A673 (cell line): ENCODE measurements around the gene FARP1. TPM values are rescaled to one million over a fixed set of nuclear protein-coding genes. Genes with fewer than 3 reads are reported as not detected.

Experiments used
- BruUV-seq: library from RNA; stranded (reverse); fragments of 400-500 nt; replicated peaks from 2 replicates; lab custom pipeline; 2021; lab: Mats Ljungman, UMichigan
- CTCF ChIA-PET: fragments of 300-600 bp; sonication (Branson Sonifier 250); formaldehyde crosslinking; loops from one replicate; lab custom pipeline; 2022; ENCODE audit warnings: antibody characterized with exemption; lab: Charles Lee
- POLR2A ChIA-PET: fragments of 300-600 bp; sonication (Branson Sonifier 250); formaldehyde crosslinking; loops from one replicate; lab custom pipeline; 2022; ENCODE audit warnings: antibody characterized with exemption; ENCODE audit not compliant: low non-redundant PET; lab: Charles Lee
- DNase-seq: peaks from one replicate; pipeline ENCODE4 v3.0.0-alpha.2; 2015; ENCODE audit warnings: low spot score
- H3K27ac ChIP-seq: fragments of 200-600 bp; sonication (generic); 2 replicates; pipeline ENCODE4 v1.5.1; 2016; ENCODE audit warnings: mixed run types, low read depth, mild to moderate bottlenecking, mixed read lengths, antibody characterized with exemption, low read length; ENCODE audit not compliant: poor library complexity, severe bottlenecking
- H3K27me3 ChIP-seq: fragments of 200-600 bp; sonication (generic); replicated peaks from 2 replicates; pipeline ENCODE4 v1.6.1; 2017; ENCODE audit warnings: mixed run types, low read depth, mild to moderate bottlenecking, mixed read lengths, antibody characterized with exemption, low read length; ENCODE audit not compliant: insufficient read depth, poor library complexity
- H3K36me3 ChIP-seq: fragments of 200-600 bp; sonication (generic); 2 replicates; pipeline ENCODE4 v1.6.1; 2016; ENCODE audit warnings: mixed run types, mild to moderate bottlenecking, mixed read lengths, antibody characterized with exemption, low read length; ENCODE audit not compliant: insufficient read depth, poor library complexity, severe bottlenecking
- H3K4me1 ChIP-seq: fragments of 200-600 bp; sonication (generic); 2 replicates; pipeline ENCODE4 v1.6.1; 2017; ENCODE audit warnings: mixed run types, mild to moderate bottlenecking, mixed read lengths, antibody characterized with exemption, low read length; ENCODE audit not compliant: insufficient read depth, poor library complexity, severe bottlenecking
- H3K4me3 ChIP-seq: fragments of 200-600 bp; sonication (generic); 2 replicates; pipeline ENCODE4 v1.5.1; 2016; ENCODE audit warnings: low read depth, mixed run types, mild to moderate bottlenecking, mixed read lengths, low read length; ENCODE audit not compliant: poor library complexity, severe bottlenecking
- H3K9me3 ChIP-seq: fragments of 200-600 bp; sonication (generic); 2 replicates; pipeline ENCODE4 v1.6.1; 2016; ENCODE audit warnings: mixed run types, low read depth, mild to moderate bottlenecking, mixed read lengths, antibody characterized with exemption, low read length; ENCODE audit not compliant: poor library complexity, severe bottlenecking
- CTCF ChIP-seq: fragments of 300-800, 200-600 bp; sonication (generic); conservative IDR thresholded peaks from 2 replicates; pipeline ENCODE4 v1.5.1; 2017; ENCODE audit warnings: low read depth, mild to moderate bottlenecking, antibody characterized with exemption, low read length, moderate library complexity, mixed read lengths
- EZH2 ChIP-seq: fragments of 200-600 bp; sonication (generic); IDR thresholded peaks from 2 replicates; pipeline ENCODE4 v1.6.1; 2017; ENCODE audit warnings: borderline replicate concordance, low read depth, mild to moderate bottlenecking, mixed read lengths, antibody characterized with exemption, low read length; ENCODE audit not compliant: poor library complexity, severe bottlenecking
- intact Hi-C: fragments of 100-400 bp; cut with micrococcal nuclease; formaldehyde crosslinking; loops from one replicate; pipeline ENCODE4 v1.10.0; 2022; ENCODE audit not compliant: unreplicated experiment
- total RNA-seq: library from RNA; stranded (reverse); gene quantifications from 2 replicates; pipeline ENCODE4 v1.2.3, GENCODE V29; 2021

FARP1 gene
- total RNA-seq, 1 experiment from 2014 or later = 177 TPM

GRCh38 chr13:98352226-98352625, 209.3 kb downstream of the FARP1 start:
- no peaks in the 10 kb centered on the region for H3K4me1 ChIP-seq
- no peaks in the 10 kb centered on the region for H3K9me3 ChIP-seq
- TF ChIP-seq CTCF = no peak
- no peak for TF ChIP-seq EZH2
- intact Hi-C loops = no loop called here
- ChIA-PET POLR2A (no interaction called here), CTCF (no interaction called here)
- BruUV-seq = no TSS peak
- no peaks in the 10 kb centered on the region for H3K36me3 ChIP-seq
- no peak for DNase-seq
- H3K4me3 ChIP-seq = no peak overlapping the region
- no peaks in the 10 kb centered on the region for H3K27me3 ChIP-seq
- H3K27ac ChIP-seq = no peak overlapping the region

- ChIA-PET CTCF (no interaction called here), POLR2A (no interaction called here)
- intact Hi-C loops = no loop called here
- H3K27me3 ChIP-seq = no peaks in the 10 kb centered on the region
- BruUV-seq = no TSS peak
- H3K27ac ChIP-seq = no peak overlapping the region
- H3K36me3 ChIP-seq = no peaks in the 10 kb centered on the region
- H3K4me3 ChIP-seq = no peak overlapping the region
- no peaks in the 10 kb centered on the region for H3K4me1 ChIP-seq
- H3K9me3 ChIP-seq = no peaks in the 10 kb centered on the region
- no peak for DNase-seq
- TF ChIP-seq EZH2 = no peak
- TF ChIP-seq CTCF = no peak
Observed at GRCh38 chr13:98353750-98354149, 210.9 kb downstream of the FARP1 start.

DNA sequence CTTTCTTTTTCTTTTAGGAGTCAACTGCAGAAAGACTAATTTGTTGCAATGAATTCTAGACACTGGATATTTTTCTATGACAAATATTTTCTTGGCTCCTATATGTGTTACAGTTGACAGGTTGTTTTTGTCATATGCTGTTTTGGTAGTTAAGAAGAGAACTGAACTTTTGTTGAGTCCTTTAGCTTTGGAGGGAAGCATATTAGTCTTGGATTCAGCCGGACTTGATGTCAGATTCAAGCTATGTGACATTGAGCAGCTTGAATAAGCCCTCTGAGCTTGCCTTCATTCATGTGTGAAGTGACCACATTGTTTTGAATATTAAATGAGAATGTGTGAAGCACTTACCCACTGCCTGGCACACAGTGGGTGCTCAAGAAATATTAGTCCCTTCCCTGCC, 216.0 kb downstream of the FARP1 start:
- ChIA-PET CTCF (no interaction called here), POLR2A (no interaction called here)
- BruUV-seq = no TSS peak
- H3K27ac ChIP-seq = no peak overlapping the region
- no peak for DNase-seq
- no peaks in the 10 kb centered on the region for H3K36me3 ChIP-seq
- H3K27me3 ChIP-seq = no peaks in the 10 kb centered on the region
- no peaks in the 10 kb centered on the region for H3K9me3 ChIP-seq
- TF ChIP-seq CTCF (no peak), EZH2 (no peak)
- no peak overlapping the region for H3K4me3 ChIP-seq
- intact Hi-C loops = no loop called here
- no peaks in the 10 kb centered on the region for H3K4me1 ChIP-seq
